ENCODE results near the gene ADAT2. TPM values are rescaled to one million over a fixed set of nuclear protein-coding genes. Genes with fewer than 3 reads are reported as not detected.

ADAT2 gene
- total and polyA plus RNA-seq, 2 of the 8 experiments (the other 6 are each of a cell fraction or from before 2014, with no cell fraction given) = 4.3 to 11.8 TPM

DNA sequence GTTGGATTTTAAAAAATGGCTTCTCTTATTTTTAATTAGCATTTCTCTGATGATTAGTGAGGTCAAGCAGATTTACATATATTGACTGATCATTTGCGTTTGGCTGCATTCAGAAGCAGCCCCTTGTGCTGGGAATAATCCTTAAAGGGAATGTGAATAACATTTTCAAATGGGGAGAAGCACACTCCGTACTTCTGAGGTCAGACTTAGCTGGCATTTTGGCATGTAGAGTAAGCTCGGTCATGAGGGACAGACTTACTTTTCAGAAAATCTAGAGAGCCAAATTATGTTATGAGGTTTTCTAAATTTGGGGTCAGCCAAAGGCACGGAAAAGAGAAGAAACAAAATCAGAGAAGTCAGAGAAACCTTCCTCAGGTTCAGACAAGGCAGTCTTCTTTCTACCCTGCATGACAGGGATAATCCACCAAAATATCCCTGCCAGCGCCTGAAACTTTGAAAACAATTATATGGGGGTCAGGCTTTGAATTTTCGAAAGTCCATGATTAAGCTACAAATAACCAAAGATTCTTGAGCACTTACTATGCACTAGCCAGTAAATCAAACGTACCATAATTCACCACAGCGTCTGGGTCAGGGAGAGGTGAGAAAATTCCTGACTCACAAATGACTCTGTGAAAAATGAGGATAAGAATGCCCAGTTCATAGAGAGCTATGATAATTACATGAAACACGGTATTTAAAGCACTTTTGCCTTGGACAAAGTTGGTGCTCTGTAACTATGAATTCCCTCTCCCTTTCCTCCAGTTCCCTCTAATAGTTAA is 44.9 kb downstream of the ADAT2 start:
- no peak overlapping the region for H3K4me2 ChIP-seq (ENCODE audit: insufficient read depth in 1 of 2, low read depth in 2 of 2, low read length in 2 of 2)
- DNase-seq (ENCODE audit: low read depth in 1 of 2, low spot score in 2 of 2) (no peak), FAIRE-seq (no peak)
- peaks cover 0 to 9% (median 3%) of the 10 kb centered on the region in 4 experiments; a peak in 4 of 7 replicates for H3K4me1 ChIP-seq (replicated peaks in 1 of 4; ENCODE audit: control insufficient read depth in 3 of 4, insufficient read depth in 4 of 4, low read length in 3 of 4)
- H2BK15ac ChIP-seq (ENCODE audit: low read length) = no peak overlapping the region
- no peaks in the 10 kb centered on the region for H3K79me2 ChIP-seq (ENCODE audit: control insufficient read depth in 1 of 2, insufficient read depth in 2 of 2, low read length in 2 of 2)
- no peak overlapping the region for H3K9ac ChIP-seq (replicated peaks in 1 of 4; ENCODE audit: extremely low read depth in 1 of 4, low read depth in 3 of 4, low read length in 3 of 4)
- no peak overlapping the region for H3K14ac ChIP-seq (ENCODE audit: insufficient read length)
- no peak overlapping the region for H2BK120ac ChIP-seq (replicated peaks; ENCODE audit: low read depth, low read length)
- no peaks in the 10 kb centered on the region; a peak in 1 of 4 replicates for H3K9me3 ChIP-seq (ENCODE audit: insufficient read depth in 2 of 2, low read depth in 1 of 2, low read length in 1 of 2)
- no peak overlapping the region for H4K8ac ChIP-seq (ENCODE audit: extremely low read depth, insufficient read depth, low read length)
- no peak overlapping the region for H3K18ac ChIP-seq (ENCODE audit: extremely low read depth, low read length)
- no peak overlapping the region for H3K56ac ChIP-seq (replicated peaks; ENCODE audit: insufficient read length, low read depth, low read length)
- no peak overlapping the region for H3K4ac ChIP-seq (replicated peaks; ENCODE audit: insufficient read length, low read depth, low read length)
- 82% methylated on average over 9 of the region's 9 CpGs; no CpG with 5 or more reads in 1 of the 2 experiments for WGBS, 2 experiments (ENCODE audit: extremely low coverage in 1 of 2, insufficient coverage in 1 of 2, insufficient read length in 1 of 2, insufficient replicate concordance in 2 of 2, low coverage in 1 of 2, low lambda C conversion rate in 2 of 2, missing lambda C conversion rate in 1 of 2)
- no peak overlapping the region for H4K5ac ChIP-seq (ENCODE audit: insufficient read length, low read depth, low read length)
- H3K27ac ChIP-seq (ENCODE audit: low read depth, low read length) = no peak overlapping the region
- ChIA-PET CTCF (ENCODE audit: partially characterized antibody) (interaction anchor here (0.5 to 5.0 kb wide), 3 partner anchors 10 to 470 kb away, joined by 3 to 26 read pairs (median 4); no protein-coding TSS in a partner anchor), POLR2A (ENCODE audit: partially characterized antibody) (no interaction called here)
- no peaks in the 10 kb centered on the region for H3K36me3 ChIP-seq (ENCODE audit: control insufficient read depth in 2 of 4, insufficient read depth in 4 of 4, low read length in 3 of 4)
- no peak overlapping the region for H4K91ac ChIP-seq (replicated peaks; ENCODE audit: insufficient read length, low read length)
- H3K23ac ChIP-seq (ENCODE audit: insufficient read length) = no peak overlapping the region
- H2BK12ac ChIP-seq (ENCODE audit: low read depth, low read length) = no peak overlapping the region
- H2BK5ac ChIP-seq (ENCODE audit: low read depth, low read length) = no peak overlapping the region
- no peaks in the 10 kb centered on the region for H3K23me2 ChIP-seq (ENCODE audit: low read depth, low read length)
- H2AK5ac ChIP-seq (ENCODE audit: low read depth, low read length) = no peak overlapping the region
- no peaks in the 10 kb centered on the region for H3K27me3 ChIP-seq (replicated peaks in 1 of 4; ENCODE audit: control insufficient read depth in 3 of 4, extremely low read depth in 1 of 4, insufficient read depth in 3 of 4, low read length in 3 of 4)
- H2BK20ac ChIP-seq (ENCODE audit: low read length) = no peak overlapping the region
- no peak overlapping the region for H2AFZ ChIP-seq (ENCODE audit: low read length)
- no peaks in the 10 kb centered on the region for H3K79me1 ChIP-seq (ENCODE audit: low read depth, low read length)
- H4K20me1 ChIP-seq (replicated peaks in 1 of 2; ENCODE audit: control insufficient read depth in 1 of 2, insufficient read depth in 2 of 2, low read length in 2 of 2) = no peaks in the 10 kb centered on the region
- no peak overlapping the region for H3K4me3 ChIP-seq (ENCODE audit: extremely low read depth in 1 of 4, insufficient read depth in 2 of 4, low read depth in 3 of 4, low read length in 4 of 4)
- TF ChIP-seq SP2 (IDR thresholded peaks at IDR 0.05; ENCODE audit: low read length) (no peak), RBBP5 (IDR thresholded peaks at IDR 0.05; ENCODE audit: borderline replicate concordance, low read depth, low read length) (no peak), NRF1 (IDR thresholded peaks at IDR 0.05; ENCODE audit: low read depth, low read length) (no peak), SAP30 (IDR thresholded peaks at IDR 0.05; ENCODE audit: insufficient read depth, insufficient replicate concordance, low read length) (no peak), BACH1 (IDR thresholded peaks at IDR 0.05; ENCODE audit: low read length) (no peak), TEAD4 (IDR thresholded peaks at IDR 0.05; ENCODE audit: low read depth, low read length) (no peak), JUN (IDR thresholded peaks at IDR 0.05; ENCODE audit: low read depth, low read length) (no peak), BCL11A (IDR thresholded peaks at IDR 0.05; ENCODE audit: low read depth in 2 of 2, low read length in 2 of 2) (no peak), TBP (IDR thresholded peaks at IDR 0.05; ENCODE audit: low read depth, low read length) (no peak), KDM1A (IDR thresholded peaks at IDR 0.05; ENCODE audit: borderline replicate concordance, low read length) (no peak), EP300 (IDR thresholded peaks at IDR 0.05; ENCODE audit: borderline replicate concordance in 1 of 2, low read depth in 2 of 2, low read length in 2 of 2) (no peak)
